ENCODE results near the gene ATP5F1C. TPM values are rescaled to one million over a fixed set of nuclear protein-coding genes. Genes with fewer than 3 reads are reported as not detected.

ATP5F1C gene
- total and polyA plus RNA-seq, 10 of the 15 experiments (the other 5 are each of a cell fraction or from before 2014, with no cell fraction given), result 307 to 978 (median 454) TPM

GRCh38 chr10:7857262-7857661 lies 69.3 kb downstream of the ATP5F1C start (continued):
- TF ChIP-seq CREM (IDR thresholded peaks at IDR 0.05; ENCODE audit: low read depth), result no peak
- TF ChIP-seq MTA2 (IDR thresholded peaks at IDR 0.05; ENCODE audit: low read depth), result no peak

Other genes with a start within 250 kb of the ATP5F1C start
- gene ITIH5, start 121.2 kb upstream of the ATP5F1C start, total RNA-seq (2014; rRNA removed), result 0.11 TPM in 1 of 2 replicates, not detected in the other
- not detected in 2 replicates for gene ITIH5, start 121.2 kb upstream of the ATP5F1C start, total RNA-seq (2014; rRNA removed; fragmentation: Illumina TruSeq; extraction: Trizol)
- gene ITIH5, start 121.2 kb upstream of the ATP5F1C start, total RNA-seq (2021), result 0.05 and 0.21 TPM in 2 replicates
- gene ITIH5, start 121.2 kb upstream of the ATP5F1C start, polyA plus RNA-seq (2011; rRNA removed), result 0.32 and 0.43 TPM in 2 replicates
- not detected in 2 replicates for gene ITIH5, start 121.2 kb upstream of the ATP5F1C start, polyA plus RNA-seq (2014; fragmentation: Illumina TruSeq; extraction: Trizol)
- not detected for gene ITIH5, start 121.2 kb upstream of the ATP5F1C start, polyA plus RNA-seq (2014; fragmentation: Nextera tagmentation; extraction: Ambion mirVana)
- gene ITIH5, start 121.2 kb upstream of the ATP5F1C start, polyA plus RNA-seq (2014; rRNA removed), result not detected in 2 replicates
- gene ITIH5, start 121.2 kb upstream of the ATP5F1C start, polyA plus RNA-seq (2016; fragmentation: Nextera tagmentation; extraction: Ambion mirVana), result under 1 TPM in 1 of 2 experiments, not detected in 1; 0.14 TPM
- gene ITIH2, start 84.9 kb upstream of the ATP5F1C start, total RNA-seq (2014; rRNA removed), result not detected in 2 replicates
- not detected in 2 replicates for gene ITIH2, start 84.9 kb upstream of the ATP5F1C start, total RNA-seq (2014; rRNA removed; fragmentation: Illumina TruSeq; extraction: Trizol)
- 0.72 and 0.93 TPM in 2 replicates for gene ITIH2, start 84.9 kb upstream of the ATP5F1C start, total RNA-seq (2021)
- 0.53 and 0.65 TPM in 2 replicates for gene ITIH2, start 84.9 kb upstream of the ATP5F1C start, polyA plus RNA-seq (2011; rRNA removed)
- gene ITIH2, start 84.9 kb upstream of the ATP5F1C start, polyA plus RNA-seq (2014; fragmentation: Illumina TruSeq; extraction: Trizol), result not detected in 2 replicates
- gene ITIH2, start 84.9 kb upstream of the ATP5F1C start, polyA plus RNA-seq (2014; fragmentation: Nextera tagmentation; extraction: Ambion mirVana), result not detected
- not detected in 2 replicates for gene ITIH2, start 84.9 kb upstream of the ATP5F1C start, polyA plus RNA-seq (2014; rRNA removed)
- under 1 TPM in 1 of 2 experiments, not detected in 1; 0.05 TPM for gene ITIH2, start 84.9 kb upstream of the ATP5F1C start, polyA plus RNA-seq (2016; fragmentation: Nextera tagmentation; extraction: Ambion mirVana)
- gene KIN, start 184 bp upstream of the ATP5F1C start, total RNA-seq (2014; rRNA removed), result 6.9 and 10.0 TPM in 2 replicates
- 11.1 and 11.2 TPM in 2 replicates for gene KIN, start 184 bp upstream of the ATP5F1C start, total RNA-seq (2014; rRNA removed; fragmentation: Illumina TruSeq; extraction: Trizol)
- 6.8 and 8.3 TPM in 2 replicates for gene KIN, start 184 bp upstream of the ATP5F1C start, total RNA-seq (2021)
- gene KIN, start 184 bp upstream of the ATP5F1C start, polyA plus RNA-seq (2011; rRNA removed), result 11.8 and 25.0 TPM in 2 replicates
- gene KIN, start 184 bp upstream of the ATP5F1C start, polyA plus RNA-seq (2014; fragmentation: Illumina TruSeq; extraction: Trizol), result 10.8 and 11.1 TPM in 2 replicates
- gene KIN, start 184 bp upstream of the ATP5F1C start, polyA plus RNA-seq (2014; fragmentation: Nextera tagmentation; extraction: Ambion mirVana), result 10 to 100 TPM; 24.4 to 33.2 TPM
- 9.2 and 9.4 TPM in 2 replicates for gene KIN, start 184 bp upstream of the ATP5F1C start, polyA plus RNA-seq (2014; rRNA removed)
- gene KIN, start 184 bp upstream of the ATP5F1C start, polyA plus RNA-seq (2016; fragmentation: Nextera tagmentation; extraction: Ambion mirVana), result 10 to 100 TPM; 11.5 to 14.7 TPM
- 2.6 and 2.7 TPM in 2 replicates for gene TAF3, start 30.3 kb downstream of the ATP5F1C start, total RNA-seq (2014; rRNA removed)
- gene TAF3, start 30.3 kb downstream of the ATP5F1C start, total RNA-seq (2014; rRNA removed; fragmentation: Illumina TruSeq; extraction: Trizol), result 3.5 and 3.7 TPM in 2 replicates
- 8.1 and 8.7 TPM in 2 replicates for gene TAF3, start 30.3 kb downstream of the ATP5F1C start, total RNA-seq (2021)
- gene TAF3, start 30.3 kb downstream of the ATP5F1C start, polyA plus RNA-seq (2011; rRNA removed), result 2.5 and 3.1 TPM in 2 replicates
- gene TAF3, start 30.3 kb downstream of the ATP5F1C start, polyA plus RNA-seq (2014; fragmentation: Illumina TruSeq; extraction: Trizol), result 8.2 and 9.7 TPM in 2 replicates
- 1 to 10 TPM; 2.0 to 3.0 TPM for gene TAF3, start 30.3 kb downstream of the ATP5F1C start, polyA plus RNA-seq (2014; fragmentation: Nextera tagmentation; extraction: Ambion mirVana)
- 3.8 and 3.9 TPM in 2 replicates for gene TAF3, start 30.3 kb downstream of the ATP5F1C start, polyA plus RNA-seq (2014; rRNA removed)
- 10 to 100 TPM in 1 of 2 experiments, 1 to 10 TPM in 1; 9.8 to 10.1 TPM for gene TAF3, start 30.3 kb downstream of the ATP5F1C start, polyA plus RNA-seq (2016; fragmentation: Nextera tagmentation; extraction: Ambion mirVana)